Measurements from ENCODE around the gene AKAP14.
"Not testable (repeated sequence)": the region's sequence is repeated elsewhere in the genome, so short reads cannot be mapped to it uniquely, and the experiment has no call there.

The AKAP14 gene

DNA sequence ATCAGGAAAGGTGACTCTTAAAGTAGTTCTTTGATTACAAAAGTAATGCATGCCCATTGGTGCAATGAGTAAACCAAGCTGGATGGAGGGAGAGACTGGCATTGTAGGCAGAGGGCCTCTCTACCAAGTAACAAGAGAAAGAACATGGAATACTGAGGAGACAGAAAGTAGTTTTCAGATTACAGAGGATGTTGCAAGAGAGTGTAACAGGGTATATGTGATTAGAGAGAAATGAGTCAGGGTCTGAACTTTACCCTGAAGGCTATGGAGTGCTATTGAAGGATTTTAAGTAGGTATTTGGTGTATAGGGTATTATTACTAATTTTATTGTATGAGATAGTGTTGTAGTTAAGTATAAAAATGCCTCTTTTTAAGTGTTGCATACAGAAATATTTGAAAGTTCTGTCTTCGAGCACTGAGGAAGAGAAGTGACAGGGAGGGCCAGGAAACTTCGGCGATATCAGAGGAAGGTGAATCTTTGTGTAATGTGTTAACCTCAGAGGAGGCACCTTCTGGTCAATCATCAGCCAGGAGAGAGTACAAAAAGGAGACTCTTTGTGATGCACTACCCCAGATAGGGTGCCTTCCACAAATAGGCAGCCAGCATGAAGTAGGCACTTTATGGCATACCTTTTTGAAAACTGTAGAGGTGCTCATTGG lies 39.7 kb downstream of the AKAP14 start:
- DNase-seq, result no peak

GRCh38 chrX:119941336-119941735 lies 45.6 kb downstream of the AKAP14 start:
- DNase-seq, result no peak

DNA sequence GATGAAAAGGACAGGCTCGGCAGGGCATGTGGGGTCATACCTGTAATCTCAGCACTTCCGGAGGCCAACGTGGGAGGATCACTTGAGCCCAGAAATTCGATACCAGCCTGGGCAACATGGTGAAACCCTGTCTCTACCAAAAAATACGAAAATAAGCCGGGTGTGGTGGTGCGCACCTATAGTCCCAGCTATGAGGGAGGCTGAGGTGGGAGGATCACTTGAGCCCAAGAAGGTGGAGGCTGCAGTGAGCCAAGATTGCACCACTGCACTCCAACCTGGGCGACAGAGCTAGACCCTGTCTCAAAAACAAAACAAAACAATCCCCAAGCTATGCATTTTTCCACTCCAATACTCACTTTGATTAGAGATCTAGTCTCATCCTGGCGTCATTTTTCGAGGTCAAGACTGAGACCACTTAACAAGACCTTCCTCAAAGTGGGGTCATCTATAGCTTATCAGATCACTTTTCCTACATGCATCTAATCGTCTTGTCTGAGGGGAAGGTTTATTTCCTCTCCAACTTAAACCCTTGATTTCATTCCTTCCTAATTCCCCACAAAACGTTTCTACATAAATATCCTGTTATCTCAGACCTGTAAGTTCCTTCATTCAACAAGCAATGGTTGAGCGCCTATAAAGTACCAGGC lies 46.6 kb downstream of the AKAP14 start:
- no peak for DNase-seq

GRCh38 chrX:119942831-119943184 lies 47.1 kb downstream of the AKAP14 start:
- no peak for DNase-seq

DNA sequence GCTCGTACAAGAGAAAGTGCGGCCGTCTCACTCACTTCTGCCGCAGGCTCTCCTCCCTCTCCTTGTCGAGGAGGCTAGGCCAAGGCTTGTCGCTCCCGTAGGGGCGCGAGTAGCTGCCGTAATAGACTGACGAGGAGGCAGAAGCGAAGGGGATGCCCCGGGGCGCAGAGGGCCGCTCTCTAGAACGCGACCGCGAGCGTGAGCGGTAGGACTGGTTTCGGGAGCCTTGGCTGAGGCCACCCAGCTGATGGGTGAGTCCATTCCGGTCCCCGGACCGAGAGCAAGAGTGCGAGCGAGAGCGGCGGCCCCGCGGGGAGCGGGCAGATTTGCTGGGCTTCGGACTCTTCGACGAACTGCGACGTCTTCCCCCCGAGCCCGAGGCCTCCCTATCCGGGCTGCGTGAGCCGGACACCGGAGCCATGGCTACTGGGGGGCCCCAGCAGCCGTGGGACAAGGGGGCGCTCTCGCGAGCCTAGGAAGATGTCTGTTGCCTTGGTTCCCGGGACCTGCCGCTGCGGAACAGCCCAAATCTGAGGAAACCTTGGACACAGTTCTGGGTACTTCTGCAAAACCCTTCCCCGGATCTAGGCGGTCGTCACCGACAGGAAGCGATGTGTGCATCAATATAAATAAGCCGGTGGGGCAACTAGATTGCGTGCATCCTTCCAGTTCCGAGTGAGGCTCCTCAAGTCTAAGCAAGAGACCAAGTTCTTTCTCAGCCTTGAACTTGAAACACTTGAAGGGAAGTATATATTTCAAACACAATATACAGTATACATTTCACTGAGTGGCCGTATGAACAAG lies 47.7 kb downstream of the AKAP14 start, which contains the start of gene NKAP:
NKAP (minus strand) TSS at position 567 of the 804 bp plus-strand sequence; CDS start at position 421, 146 bp downstream.
- peak; percentile 25 for DNase-seq

DNA sequence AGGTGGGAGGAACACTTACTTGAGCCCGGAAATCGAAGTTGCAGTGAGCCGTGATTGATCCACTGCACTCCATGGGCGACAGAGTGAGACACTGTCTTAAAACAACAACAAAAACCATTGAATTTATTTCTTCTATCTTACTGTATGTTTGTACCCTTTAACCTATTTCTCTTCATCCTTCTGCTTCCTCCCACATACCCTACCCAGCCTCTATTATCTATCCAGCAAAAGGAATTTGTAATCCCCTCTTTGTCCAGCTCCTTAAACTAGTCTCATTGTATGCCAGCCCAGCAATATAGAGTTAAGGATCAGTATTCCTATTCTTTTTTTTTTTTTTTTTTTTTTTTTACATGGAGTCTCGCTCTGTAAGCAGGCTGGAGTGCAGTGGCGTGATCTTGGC lies 49.8 kb downstream of the AKAP14 start:
- DNase-seq, result no peak

DNA sequence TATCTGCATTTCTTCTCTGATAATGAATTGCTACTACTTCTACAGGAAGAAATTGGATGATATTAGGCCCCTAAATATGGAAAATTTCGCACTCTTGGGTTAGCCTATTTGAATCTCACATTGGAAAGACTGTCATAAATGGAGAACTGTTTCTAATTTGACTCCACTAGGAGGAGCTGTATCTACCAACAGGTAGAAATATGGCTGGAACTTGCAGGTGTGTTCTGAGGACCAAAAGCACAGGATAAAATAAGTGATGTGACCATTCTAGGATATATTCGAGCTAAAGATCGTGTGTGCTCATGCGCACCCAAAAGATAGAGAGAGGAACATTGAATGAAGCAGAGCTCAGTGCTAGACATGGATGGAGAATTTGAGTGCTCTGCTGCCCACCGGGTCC lies 52.7 kb downstream of the AKAP14 start:
- no peak for DNase-seq

GRCh38 chrX:119954374-119954773 lies 58.7 kb downstream of the AKAP14 start:
- DNase-seq, result no peak

GRCh38 chrX:119955807-119956570 lies 60.3 kb downstream of the AKAP14 start:
- not testable (repeated sequence) for DNase-seq

DNA sequence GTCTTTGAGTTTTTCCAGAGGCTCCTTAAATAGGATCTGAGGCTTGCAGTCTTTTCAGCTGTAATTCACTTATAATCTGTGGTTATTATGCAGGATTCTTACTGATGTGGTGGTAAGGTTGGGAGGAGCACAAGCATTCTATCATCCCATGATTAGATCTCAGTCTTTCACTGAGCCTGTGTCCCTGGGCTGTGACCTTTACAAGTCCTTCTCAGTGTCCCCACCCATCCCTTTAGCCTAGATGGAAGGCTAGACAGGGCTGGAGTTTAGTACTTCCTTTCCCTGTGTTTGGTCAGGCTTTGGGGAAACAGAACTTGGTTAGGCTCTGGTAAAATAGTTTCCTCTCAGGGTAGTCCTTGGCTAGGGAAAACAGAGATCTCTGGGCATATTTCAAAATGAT lies 64.9 kb downstream of the AKAP14 start:
- DNase-seq, result no peak

GRCh38 chrX:119966837-119967236 lies 71.1 kb downstream of the AKAP14 start:
- DNase-seq, result not testable (repeated sequence)
